Posterior cingulate gyrus (tissue), 11 donors: ENCODE results near the gene MYO3B.

Experiments used
- DNase-seq, 10 donors: peaks; one replicate each; pipeline versions ENCODE4 v3.0.0 to v3.0.0-alpha.2; 2020 to 2021; ENCODE audit warnings: mixed read lengths in 3 of 10
- intact Hi-C: fragments of 100-400 bp; cut with DNase I; formaldehyde crosslinking; loops from one replicate; pipeline ENCODE4 v1.15.1; 2023

The MYO3B gene

DNA sequence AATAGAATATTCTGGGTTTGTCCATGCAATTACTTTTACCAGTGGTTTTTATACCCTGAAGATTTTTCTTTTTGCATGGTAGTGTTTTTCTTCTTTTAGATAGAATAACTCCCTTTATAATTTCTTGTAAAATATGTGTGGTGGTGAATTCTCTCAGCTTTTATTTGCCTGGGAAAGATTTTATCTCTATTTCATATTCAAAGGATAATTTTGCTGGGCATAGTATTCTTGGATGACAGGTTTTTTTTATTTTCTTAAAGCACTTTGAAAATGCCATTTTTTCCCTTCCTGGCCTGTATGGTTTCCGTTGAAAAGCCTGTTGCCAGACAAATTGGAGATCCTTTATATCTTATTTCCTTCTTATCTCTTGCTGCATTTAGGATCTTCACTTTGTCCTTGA is 113.5 kb downstream of the MYO3B start:
- intact Hi-C loops, result no loop called here
- DNase-seq, result no peak

DNA sequence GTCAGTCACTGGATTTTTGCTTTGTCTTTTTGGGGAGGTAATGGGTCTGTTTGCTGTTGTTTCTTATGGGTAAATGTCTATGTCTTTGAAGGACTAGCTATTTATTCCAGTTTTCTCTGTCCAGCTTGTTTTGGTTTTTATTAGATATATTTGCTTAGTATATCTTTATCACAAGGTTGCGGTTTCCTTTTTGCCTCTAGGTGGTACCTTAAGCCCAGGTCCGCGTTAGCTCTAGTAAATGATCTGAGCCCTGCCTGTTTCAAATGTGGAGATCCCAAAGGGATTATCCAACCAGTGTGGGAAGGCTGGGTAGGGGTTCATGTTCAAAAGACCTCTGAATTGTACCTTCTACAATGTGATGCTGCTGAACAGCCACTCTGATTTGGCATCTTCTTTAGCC is 114.5 kb downstream of the MYO3B start:
- intact Hi-C loops, result no loop called here
- DNase-seq, result no peak

DNA sequence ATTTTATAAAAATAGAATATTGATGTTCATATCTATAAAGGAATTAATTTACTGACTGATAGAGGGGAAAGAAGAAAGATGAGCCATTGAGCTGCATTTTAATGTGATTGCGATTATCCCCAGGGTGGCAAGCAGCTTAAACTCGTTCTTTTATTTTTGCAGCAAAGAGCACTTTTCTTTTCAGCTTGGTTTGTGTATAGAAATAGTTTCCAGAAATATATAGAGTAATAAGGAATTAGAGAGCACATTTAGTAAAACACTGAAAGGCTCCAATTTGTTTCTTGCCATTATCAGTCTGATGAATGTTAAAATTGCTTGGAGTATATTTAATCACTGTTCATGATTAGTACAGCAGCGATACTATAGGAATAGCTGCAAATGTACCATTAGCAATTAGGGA is 119.5 kb downstream of the MYO3B start:
- intact Hi-C loops, result no loop called here
- DNase-seq, result no peak

DNA sequence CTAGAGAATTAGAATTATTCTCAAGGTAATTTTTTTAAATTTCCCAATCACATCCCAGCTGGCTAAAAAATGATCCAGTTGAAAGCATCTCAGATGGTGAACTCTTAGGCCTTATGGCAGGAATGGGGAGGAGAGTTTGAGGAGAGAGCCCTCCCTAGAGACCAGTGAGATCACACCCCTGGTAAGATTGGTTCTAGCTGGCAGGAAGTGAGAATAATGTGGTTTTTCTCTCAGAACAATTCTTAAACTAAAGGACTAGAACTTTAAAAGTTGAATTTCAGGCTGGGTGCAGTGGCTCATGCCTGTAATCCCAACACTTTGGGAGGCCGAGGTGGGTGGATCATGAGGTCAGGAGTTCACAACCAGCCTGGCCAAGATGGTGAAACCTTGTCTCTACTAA is 120.2 kb downstream of the MYO3B start:
- no peak for DNase-seq
- intact Hi-C loops, result no loop called here

DNA sequence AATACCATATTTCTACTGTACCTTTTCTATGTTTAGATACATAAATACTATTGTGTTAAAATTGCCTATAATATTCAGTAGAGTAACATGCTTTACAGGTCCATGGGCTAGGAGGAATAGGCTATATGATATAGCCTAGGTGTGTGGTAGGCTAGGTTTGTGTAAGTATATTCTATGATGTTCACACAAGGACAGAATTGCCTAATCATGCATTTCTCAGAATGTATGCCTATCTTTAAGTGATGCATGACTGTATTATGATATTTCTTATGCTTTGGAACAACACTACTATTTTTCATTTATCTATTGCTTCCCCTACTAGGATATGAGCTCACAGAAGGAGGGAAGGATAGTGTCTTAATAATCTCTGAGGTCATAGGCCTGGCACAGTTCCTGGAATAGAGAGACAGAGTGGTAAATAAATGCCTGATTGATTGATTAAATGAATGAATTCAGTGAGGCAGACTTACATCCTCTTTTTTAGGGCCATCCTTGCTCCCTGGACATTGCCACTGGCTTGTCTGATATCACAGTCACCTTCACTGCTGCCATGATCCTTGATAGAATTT is 121.0 kb downstream of the MYO3B start:
- intact Hi-C loops, result no loop called here
- no peak for DNase-seq

DNA sequence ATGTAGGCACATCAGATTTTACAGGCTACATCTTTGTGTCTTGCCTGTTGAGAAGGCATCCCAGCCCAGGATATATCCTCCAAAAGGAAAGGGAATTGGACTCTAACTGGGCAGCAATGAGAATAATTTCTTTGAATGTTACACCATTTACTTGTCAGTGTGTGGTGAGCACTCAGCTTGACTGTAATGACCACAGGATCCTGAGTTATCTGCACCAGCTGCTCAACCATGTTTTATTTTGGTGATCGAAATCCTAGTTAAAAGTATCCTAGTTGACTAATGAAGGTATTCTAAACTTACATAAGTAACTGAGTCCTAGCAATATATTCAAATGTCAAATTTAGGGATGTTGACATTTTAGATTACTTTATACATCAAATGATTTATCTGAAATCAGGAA is 123.0 kb downstream of the MYO3B start:
- intact Hi-C loops, result no loop called here
- DNase-seq, result no peak

DNA sequence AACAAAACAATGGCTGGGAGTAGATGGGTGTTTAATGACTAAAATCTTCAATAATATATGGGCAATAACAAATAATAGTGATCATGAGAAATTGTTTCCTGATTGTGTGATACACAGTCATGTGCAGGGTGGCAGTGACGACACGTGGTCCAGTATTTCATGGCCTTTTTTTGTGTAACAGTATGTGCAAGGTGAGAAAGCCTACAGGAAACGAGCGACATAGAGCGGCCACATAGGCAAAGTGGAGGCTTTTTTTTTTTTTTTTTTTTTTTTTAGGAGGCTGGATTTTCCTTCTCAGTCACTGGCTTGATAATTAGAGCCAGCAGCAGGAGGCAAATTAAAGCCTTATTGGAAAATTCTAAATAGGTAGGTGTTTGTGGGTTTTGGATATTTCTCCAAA is 123.7 kb downstream of the MYO3B start:
- intact Hi-C loops, result no loop called here
- DNase-seq, result no peak

DNA sequence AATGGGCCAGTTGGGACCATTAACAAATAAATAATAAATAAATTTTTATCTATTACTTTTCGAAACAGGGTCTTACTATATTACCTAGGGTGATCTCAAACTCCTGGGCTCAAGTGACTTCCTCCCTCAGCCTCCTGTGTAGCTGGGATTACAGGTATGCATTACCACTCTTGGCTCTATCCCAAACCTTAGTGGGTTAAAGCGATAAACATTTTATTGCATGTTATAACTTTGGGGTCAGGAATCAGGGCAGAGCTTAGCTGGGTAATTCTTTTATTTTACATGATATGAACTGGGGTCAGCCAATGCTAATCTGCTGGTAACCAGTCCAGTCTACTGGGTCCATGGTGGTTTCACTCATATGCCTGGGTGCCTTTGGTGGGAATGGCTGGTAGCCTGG is 127.8 kb downstream of the MYO3B start:
- intact Hi-C loops, result no loop called here
- no peak for DNase-seq

DNA sequence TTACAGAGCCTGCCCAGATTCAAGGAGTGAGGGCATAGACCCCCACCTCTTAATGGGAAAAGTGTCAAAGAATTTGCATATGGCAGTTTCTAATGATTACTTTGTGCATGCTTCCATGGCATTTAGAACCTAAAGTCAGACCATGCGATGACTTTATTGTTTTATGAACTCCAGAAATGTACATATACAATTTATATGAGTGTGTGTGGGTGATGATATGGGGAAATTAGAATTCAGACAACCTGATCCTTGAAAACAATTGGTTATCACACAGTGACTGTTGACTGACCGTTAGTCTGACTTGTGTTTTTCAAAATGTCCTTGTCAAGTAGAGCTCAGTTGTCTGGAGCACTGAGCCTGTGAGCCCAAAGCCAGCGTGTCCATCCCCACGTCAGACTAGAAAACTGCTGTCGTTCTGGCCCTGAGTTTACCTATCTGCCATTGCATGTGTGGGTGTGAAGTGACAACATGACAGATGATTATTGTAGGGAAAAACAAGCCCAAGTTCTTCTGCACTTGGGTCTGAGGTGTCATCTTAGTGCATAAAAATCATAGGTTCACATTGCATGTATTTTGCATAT is 128.4 kb downstream of the MYO3B start:
- intact Hi-C loops, result no loop called here
- DNase-seq, result no peak

DNA sequence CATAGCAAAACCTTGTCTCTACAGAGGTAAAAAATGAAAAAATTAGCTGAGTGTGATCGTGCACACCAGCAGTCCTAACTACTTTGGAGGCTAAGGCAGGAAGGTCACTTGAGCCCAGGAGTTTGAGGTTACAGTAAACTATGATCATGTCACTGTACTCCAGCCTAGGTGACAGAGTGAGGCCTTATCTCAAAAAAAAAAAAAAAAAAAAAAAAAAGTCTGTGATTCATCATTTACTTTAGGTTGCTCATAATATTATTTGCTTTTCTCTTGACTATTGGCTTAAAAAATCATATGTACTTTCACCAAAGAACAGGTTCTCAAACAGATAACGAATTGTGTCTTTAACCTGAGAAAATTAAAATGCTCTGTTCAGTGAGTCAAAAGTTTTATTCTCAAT is 129.1 kb downstream of the MYO3B start:
- intact Hi-C loops, result no loop called here
- no peak for DNase-seq

DNA sequence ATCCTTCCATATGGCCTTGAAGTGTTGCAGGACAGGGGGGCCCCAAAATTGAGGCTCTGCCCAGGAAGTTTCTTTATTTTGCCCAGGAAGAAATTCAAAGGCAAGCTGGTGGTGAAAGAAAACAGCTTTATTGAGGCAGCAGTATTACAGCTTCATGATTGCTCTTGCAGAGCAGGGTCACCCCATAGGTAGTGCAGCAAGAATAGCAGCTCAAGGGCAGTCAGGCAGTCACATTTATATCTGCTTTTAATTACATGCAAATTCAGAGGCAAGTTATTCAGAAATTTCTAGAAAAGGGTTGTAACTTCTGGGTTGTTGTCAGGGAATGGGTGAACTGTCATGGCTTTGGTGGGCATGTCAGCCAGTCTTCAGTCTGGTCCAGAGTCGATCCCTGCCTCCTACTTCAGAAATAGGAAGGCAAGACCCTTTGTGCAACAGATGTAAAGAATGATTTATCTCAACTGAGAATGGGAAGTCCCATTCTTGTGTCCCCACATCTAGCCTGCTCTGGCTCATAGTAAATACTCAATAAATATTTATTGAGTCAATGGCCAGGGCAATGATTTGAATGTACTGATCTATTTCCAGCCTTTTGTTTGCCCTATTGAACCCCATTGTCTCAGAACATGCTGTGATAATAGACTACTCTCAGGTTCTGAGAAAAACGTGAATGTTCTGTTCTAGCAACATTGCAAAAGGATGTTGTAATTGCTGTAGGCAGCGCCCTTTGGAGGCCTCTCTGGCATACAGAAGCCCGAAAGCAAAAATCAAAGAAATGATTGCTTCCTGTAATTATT is 129.8 kb downstream of the MYO3B start:
- intact Hi-C loops, result no loop called here
- DNase-seq, result no peak

DNA sequence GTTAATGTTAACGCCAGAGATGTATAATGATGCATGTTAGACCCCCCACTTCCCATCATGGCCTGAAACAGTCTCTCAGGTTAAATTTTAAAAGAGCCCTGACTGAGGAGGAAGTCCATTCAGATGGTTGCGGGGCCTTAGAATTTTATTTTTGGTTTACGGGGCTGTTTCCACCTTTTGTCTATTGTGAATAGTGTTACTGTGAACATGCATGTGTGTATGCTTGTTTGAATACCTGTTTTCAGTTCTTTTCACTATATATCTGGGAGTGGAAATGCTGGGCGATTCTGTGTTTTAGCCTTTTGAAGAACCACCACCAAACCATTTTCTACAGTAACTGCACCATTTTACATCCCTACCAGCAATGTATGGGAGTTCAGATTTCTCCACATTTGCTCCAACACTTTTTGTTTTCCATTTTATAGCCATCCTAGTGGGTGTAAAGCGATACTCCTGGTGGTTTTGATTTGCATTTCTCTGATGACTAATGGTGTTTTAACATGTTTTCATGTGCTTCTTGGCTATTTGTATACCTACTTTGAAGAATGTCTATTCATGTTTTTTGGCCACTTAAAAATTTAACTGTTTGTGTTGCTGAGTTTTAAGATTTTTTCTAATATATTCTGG is 133.0 kb downstream of the MYO3B start:
- DNase-seq, result no peak
- intact Hi-C loops, result no loop called here

DNA sequence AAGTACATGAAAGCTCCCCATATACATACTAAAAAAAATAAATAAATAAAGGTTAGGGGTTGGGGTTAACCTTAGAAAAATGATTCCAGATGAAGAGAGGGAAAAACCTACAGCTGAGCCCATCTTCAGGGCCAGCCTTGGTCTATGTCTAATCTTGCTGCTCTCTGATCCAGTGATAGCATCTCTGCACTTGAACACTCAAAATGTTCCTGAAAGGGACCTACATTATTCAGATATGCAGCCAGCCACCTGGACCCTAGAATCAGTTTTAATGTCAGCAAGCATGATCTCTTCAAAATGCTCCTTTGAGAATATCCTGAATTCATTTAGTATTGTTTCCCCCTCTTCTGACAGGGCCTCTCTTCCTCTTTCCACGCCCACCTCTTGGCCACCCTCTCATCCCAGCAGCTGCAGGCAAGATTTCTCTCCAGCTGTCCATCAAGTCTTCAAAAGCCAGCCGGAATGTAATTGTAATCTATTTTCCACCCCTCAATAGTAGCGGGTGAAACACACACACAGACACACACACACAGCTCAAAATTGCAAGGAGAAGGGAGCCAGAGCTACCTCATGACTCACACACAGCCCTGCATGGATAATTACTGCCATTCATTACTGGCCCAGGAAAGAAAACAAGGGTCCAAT is 135.5 kb downstream of the MYO3B start:
- peak in 3 of 10 donors; percentile 10 to 76 (median 16) for DNase-seq
- intact Hi-C loops, result no loop called here

DNA sequence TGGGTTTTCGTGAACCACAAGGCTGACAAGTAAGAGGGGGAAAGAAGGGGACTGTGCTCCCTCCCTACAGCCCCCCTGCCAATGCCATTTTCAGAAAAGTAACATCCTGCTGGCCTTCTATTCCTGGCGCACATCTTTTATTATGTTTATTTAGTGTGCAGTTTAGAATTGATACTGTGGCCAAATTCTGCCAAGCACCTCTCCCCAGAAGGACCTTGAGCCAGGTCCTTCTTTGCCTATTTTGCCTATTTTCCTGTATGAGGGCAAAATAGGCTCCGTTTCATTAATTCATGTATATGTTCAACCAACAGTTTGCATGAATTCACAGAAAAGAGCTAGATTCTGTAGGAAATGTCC is 136.0 kb downstream of the MYO3B start:
- intact Hi-C loops, result no loop called here
- DNase-seq, result no peak

DNA sequence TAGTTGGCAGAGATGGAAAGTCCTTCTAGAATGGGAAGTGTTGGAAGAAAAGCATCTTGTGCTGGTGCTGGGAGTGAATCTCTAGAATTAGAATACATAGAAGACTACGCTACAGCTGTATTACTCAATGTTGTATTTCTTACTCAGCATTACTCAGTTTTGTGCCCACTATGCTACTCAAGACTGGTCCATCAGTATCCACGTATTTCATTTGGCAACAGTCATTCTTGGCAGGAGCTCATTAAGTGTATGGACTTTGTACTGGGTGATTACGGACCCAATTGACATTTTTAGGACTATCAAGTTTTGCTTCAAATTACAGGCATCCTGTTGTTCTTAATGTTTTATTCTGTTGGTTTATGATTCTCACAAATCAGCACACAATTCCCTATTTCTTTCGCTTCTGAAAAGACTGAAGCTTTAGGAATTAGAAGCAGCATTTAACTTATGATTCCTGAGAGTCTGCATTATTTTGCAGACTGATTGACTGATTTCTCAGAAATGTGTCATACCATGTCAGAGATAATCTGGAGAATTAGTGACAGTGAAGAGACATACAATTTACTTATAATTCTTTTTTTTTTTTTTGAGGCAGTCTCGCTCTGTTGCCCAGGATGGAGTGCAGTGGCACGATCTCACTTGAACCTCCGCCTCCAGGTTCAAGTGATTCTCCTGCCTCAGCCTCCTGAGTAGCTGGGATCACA is 136.9 kb downstream of the MYO3B start:
- intact Hi-C loops, result no loop called here
- DNase-seq, result no peak

DNA sequence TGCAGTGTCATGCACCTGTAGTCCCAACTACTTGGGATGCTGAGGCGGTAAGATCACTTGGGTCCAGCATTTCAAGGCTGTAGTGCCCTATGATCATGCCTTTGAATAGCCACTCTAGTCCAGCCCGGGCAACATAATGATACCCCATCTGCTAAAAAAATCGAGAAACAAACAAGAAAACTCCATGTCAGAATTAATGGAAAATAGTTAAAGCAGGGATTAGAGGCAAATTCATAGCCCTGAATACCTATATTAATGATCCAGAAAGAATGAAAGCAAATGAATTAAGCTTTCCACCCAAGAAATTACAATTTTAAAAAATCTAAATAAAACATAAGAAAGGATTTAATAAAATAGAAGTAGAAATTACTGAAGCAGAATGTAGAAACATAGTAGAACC is 143.0 kb downstream of the MYO3B start:
- intact Hi-C loops, result loop anchor here (5.0 kb wide), 1 partner anchor 491 kb away; no protein-coding TSS in a partner anchor
- no peak for DNase-seq

DNA sequence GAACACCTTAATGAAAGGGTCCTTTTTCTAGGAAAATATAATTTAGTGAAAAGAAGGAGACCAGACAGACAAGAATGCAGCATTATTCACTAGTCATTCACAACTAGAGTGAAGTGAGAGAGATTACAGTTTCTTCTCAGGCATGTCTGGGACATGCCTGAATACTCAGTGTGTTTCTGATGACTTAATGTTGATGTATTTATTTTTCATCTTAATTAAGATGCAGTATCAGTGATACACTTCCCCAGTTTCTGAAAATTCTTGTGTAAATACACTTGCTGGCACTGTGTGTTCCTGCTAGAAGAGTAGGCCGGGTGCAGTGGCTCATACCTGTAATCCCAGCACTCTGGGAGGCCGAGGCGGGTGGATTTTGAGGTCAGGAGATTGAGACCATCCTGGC is 143.6 kb downstream of the MYO3B start:
- intact Hi-C loops, result loop anchor here (5.0 kb wide), 1 partner anchor 491 kb away; no protein-coding TSS in a partner anchor
- DNase-seq, result no peak

DNA sequence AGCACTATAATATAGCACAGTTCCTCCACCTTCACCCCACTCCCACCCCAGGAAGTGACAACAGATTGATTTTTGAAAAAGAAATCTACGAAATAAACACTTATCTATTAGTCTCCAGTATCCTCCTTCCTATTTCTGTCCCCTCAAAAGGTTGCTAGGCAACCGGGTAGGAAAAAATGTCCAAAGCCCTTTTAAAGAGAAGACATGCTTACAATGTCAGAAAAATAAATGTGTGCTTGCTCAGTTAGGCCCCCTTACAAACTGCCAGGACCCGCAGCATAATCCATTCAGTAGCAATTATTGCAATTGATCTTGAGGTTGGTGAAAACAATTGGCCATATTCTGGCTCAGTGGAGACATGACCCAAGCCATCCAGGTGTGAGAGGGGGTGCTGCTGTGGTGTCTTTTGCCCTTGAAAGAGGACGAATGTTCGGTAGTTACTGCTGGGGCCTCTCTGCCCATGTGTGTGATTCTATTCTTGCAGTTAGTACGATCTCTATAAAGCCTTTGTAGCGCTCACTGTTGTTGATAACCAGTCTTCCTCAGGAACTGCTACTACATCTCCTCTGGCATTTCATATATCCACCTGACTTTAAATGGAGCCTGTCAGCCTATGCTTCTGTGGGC is 144.3 kb downstream of the MYO3B start:
- intact Hi-C loops, result loop anchor here (5.0 kb wide), 1 partner anchor 490 kb away; no protein-coding TSS in a partner anchor
- no peak for DNase-seq

DNA sequence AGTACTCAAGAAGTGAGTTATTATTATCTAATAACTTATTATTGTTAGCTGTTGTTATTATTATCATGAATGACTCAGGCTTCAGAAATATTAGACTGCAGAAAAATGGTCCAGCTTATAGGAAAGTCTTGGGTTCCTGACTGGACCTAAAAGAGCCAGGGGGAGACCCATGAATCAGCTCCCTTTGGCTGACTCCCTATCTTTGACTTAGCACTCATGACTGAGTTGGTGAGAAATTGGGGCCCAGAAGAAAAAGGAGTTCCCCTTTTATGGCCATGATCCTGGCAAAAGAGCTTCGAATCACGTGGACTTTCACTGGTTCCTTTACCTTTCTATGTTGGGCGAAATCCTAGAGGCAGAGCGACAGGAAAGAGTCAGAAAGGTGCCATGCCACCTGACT is 145.8 kb downstream of the MYO3B start:
- no peak for DNase-seq
- intact Hi-C loops, result loop anchor here (5.0 kb wide), 1 partner anchor 489 kb away; no protein-coding TSS in a partner anchor

DNA sequence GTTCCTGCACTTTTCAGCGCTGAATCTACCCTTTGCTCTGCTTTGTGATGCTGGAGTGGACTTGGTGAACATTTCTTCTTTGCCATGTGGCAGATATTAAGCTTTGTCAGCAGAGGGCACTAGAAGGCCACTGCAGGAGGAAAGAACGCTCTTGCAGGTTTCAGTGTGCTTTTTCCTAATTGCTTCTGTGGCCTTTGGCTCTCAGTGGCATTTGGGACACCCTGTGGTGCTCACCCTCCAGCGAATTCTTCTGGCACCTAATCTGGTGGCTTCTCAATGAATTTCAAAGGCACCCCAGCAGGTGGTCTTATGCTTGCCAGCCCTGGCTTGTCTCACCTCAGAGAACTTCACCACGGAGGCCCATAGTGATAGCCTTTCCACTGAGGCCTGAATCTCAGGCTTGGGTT is 146.7 kb downstream of the MYO3B start:
- intact Hi-C loops, result loop anchor here (5.0 kb wide), 1 partner anchor 488 kb away; no protein-coding TSS in a partner anchor
- peak in 2 of 10 donors; percentile 10 to 11 for DNase-seq
